HL-60 (cell line): ENCODE measurements around the gene AGPAT2.
A peak's percentile ranks its signal among the peaks of the same experiment; 100 is the strongest.

ENCODE experiments used
- DNase-seq, 2 experiments: peaks; one replicate each; pipeline ENCODE4 v3.0.0-alpha.2; 2010 to 2020; ENCODE audit warnings: low read depth in 1 of 2, low spot score in 1 of 2
- H3K27ac ChIP-seq: fragments of 250-450 bp; sonication (Bioruptor Pico); replicated peaks from 2 replicates; pipeline ENCODE4 v1.5.1; 2020; ENCODE audit warnings: mild to moderate bottlenecking, moderate library complexity
- H3K27me3 ChIP-seq: fragments of 250-450 bp; sonication (Bioruptor Pico); 2 replicates; pipeline ENCODE4 v1.5.1; 2021; ENCODE audit warnings: mild to moderate bottlenecking, moderate library complexity; ENCODE audit not compliant: insufficient read depth, poor library complexity, severe bottlenecking
- H3K4me3 ChIP-seq: replicated peaks from 2 replicates; pipeline ENCODE4 v1.5.1; 2011; ENCODE audit warnings: mild to moderate bottlenecking, control low read depth, low read length; ENCODE audit not compliant: insufficient read depth
- CTCF ChIP-seq: IDR thresholded peaks from one replicate; pipeline ENCODE4 v1.5.1; 2011; ENCODE audit warnings: low read length, control low read depth, inconsistent platforms; ENCODE audit not compliant: insufficient read depth
- GABPA ChIP-seq: IDR thresholded peaks from 2 replicates; pipeline ENCODE4 v1.6.1; 2012; ENCODE audit warnings: low read depth
- POLR2AphosphoS5 ChIP-seq: IDR thresholded peaks from 2 replicates; pipeline ENCODE4 v1.6.1; 2012; ENCODE audit warnings: low read depth
- REST ChIP-seq: IDR thresholded peaks from 2 replicates; pipeline ENCODE4 v1.6.1; 2012; ENCODE audit warnings: low read depth; ENCODE audit not compliant: insufficient replicate concordance
- SPI1 ChIP-seq: IDR thresholded peaks from 2 replicates; pipeline ENCODE4 v1.6.1; 2012; ENCODE audit warnings: low read depth, mild to moderate bottlenecking, borderline replicate concordance

Gene AGPAT2

GRCh38 chr9:136696502-136696901, 9.2 kb upstream of the AGPAT2 start:
- no peaks in the 10 kb centered on the region for H3K27me3 ChIP-seq
- peak overlapping the region; percentile 45 for H3K27ac ChIP-seq
- DNase-seq = peak in 1 of 2 experiments; percentile 22
- TF ChIP-seq REST (no peak), CTCF (no peak), SPI1 (no peak), GABPA (no peak), POLR2AphosphoS5 (no peak)
- H3K4me3 ChIP-seq = no peak overlapping the region

DNA sequence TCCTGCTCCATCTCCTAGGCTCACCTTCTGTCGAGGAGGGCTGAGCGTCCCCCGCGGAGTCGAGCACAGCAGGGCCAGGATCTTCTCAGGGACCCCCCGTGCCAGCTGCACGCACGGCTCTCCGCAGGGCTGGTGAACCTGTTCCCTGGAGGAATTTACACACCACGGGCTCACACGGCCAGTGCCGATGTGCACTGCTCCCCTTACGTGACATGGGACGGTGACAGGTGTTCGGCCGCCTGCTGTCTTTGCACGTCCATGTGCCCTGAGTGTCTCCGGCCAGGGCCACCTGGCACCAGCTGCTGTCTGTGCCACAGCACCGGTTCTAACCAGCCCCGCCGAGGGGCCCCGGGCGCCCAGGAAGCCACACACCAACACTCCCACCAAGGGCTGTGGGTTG, 8.7 kb upstream of the AGPAT2 start:
- peak in 1 of 2 experiments; percentile 42 for DNase-seq
- no peaks in the 10 kb centered on the region for H3K27me3 ChIP-seq
- H3K4me3 ChIP-seq = no peak overlapping the region
- TF ChIP-seq GABPA (no peak), CTCF (no peak), POLR2AphosphoS5 (no peak; the same call in 1 of the 2 replicates), REST (no peak), SPI1 (no peak)
- H3K27ac ChIP-seq = peak overlapping the region; percentile 45

- TF ChIP-seq POLR2AphosphoS5 (no peak), REST (no peak), GABPA (no peak)
- Histone ChIP-seq H3K4me3 (no peak overlapping the region), H3K27ac (peak overlapping the region; percentile 45), H3K27me3 (no peaks in the 10 kb centered on the region)
- no peak for DNase-seq
Measured at GRCh38 chr9:136695435-136695895, 8.2 kb upstream of the AGPAT2 start.

DNA sequence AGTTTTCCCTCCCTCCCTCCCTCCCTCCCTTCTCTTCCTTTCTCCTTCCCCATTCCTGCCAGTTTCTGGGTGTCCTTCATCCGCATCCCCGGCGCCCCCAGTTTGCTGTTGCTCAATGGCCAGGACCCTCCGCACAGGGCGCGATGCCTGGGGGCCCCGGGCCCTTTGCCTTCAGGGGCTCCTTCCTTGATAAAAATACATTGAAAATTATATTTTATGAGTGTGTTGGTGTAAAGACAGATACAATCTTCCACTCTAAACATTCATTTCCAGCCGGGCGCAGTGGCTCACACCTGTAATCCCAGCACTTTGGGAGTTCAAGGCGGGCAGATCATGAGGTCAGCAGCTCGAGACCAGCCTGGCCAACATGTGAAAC, 7.6 kb upstream of the AGPAT2 start:
- DNase-seq = no peak
- Histone ChIP-seq H3K27me3 (no peaks in the 10 kb centered on the region), H3K27ac (no peak overlapping the region), H3K4me3 (no peak overlapping the region)
- no peak for TF ChIP-seq CTCF
- no peak for TF ChIP-seq SPI1
- no peak for TF ChIP-seq POLR2AphosphoS5
- TF ChIP-seq REST = no peak
- TF ChIP-seq GABPA = no peak
